Measurements from ENCODE around the gene DCTN3. TPM values are rescaled to one million over a fixed set of nuclear protein-coding genes. Genes with fewer than 3 reads are reported as not detected.
A peak's percentile ranks its signal among the peaks of the same experiment; 100 is the strongest.

DCTN3 gene
- total RNA-seq, 4 donors from 2014 or later: 41.6 to 78.9 (median 54.0) TPM

DNA sequence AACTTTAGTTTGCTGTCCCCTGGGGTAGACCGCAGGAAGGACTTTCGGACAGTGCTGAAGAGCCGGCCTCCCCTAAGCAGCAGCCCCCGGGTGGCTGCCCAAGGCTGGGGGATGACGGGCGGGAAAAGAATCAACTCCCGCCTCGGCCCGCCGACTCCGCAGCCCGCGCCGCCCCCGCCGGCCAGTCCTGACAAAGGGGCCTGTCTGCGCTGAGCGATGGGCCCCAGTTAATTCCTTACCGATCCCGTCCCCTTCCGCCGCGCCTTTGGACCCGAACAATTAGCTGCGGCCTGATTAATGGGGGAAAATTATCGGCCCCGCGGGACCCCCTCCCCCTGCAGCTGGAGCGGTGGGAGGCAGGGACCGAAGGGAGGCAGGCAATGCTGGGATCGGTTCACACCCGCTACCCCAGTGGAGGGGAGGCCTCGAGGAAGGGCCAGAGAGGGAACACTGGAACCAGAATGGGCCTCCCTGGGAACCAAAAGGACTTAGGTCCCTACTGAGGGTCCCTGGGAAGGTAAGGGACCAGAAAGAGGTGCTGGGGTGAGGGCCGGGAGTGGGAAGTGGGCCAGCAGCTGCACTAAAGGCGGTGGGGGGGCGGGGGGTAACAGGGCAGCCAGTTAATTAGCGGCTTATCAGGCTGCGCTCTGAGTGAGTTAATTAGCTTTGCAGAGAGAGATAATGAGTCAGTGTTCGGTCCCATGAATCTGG is 4.3 kb upstream of the DCTN3 start:
- DNase-seq: no peak
- H3K27ac ChIP-seq: no peak overlapping the region
- in situ Hi-C loops (cut with MboI; ENCODE audit: low pct_ligation_motif_present in 1 of 4, low pct_unique_long_range_greater_than_20kb in 1 of 4, low sequenced_read_pairs in 3 of 4) (no loop called here), intact Hi-C loops (cut with DNase I; ENCODE audit: low total_unique reads) (no loop called here)
- WGBS, 2 donors (ENCODE audit: low coverage in 1 of 2): 32 to 33% methylated on average over 4 to 39 of the region's 39 CpGs
- H3K27me3 ChIP-seq: peaks cover 80% of the 10 kb centered on the region
- no peaks in the 10 kb centered on the region for H3K9me3 ChIP-seq
- H3K36me3 ChIP-seq: no peaks in the 10 kb centered on the region
- H3K4me1 ChIP-seq: peaks cover 8 to 24% (median 16%) of the 10 kb centered on the region in 4 donors
- no peak for TF ChIP-seq POLR2A (IDR thresholded peaks at IDR 0.05)
- TF ChIP-seq POLR2AphosphoS5 (IDR thresholded peaks at IDR 0.05): no peak
- TF ChIP-seq, protein P1, sequence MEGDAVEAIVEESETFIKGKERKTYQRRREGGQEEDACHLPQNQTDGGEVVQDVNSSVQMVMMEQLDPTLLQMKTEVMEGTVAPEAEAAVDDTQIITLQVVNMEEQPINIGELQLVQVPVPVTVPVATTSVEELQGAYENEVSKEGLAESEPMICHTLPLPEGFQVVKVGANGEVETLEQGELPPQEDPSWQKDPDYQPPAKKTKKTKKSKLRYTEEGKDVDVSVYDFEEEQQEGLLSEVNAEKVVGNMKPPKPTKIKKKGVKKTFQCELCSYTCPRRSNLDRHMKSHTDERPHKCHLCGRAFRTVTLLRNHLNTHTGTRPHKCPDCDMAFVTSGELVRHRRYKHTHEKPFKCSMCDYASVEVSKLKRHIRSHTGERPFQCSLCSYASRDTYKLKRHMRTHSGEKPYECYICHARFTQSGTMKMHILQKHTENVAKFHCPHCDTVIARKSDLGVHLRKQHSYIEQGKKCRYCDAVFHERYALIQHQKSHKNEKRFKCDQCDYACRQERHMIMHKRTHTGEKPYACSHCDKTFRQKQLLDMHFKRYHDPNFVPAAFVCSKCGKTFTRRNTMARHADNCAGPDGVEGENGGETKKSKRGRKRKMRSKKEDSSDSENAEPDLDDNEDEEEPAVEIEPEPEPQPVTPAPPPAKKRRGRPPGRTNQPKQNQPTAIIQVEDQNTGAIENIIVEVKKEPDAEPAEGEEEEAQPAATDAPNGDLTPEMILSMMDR (IDR thresholded peaks at IDR 0.05): no peak
- TF ChIP-seq EP300 (IDR thresholded peaks at IDR 0.05; ENCODE audit: low read depth): no peak
- no peak overlapping the region for H3K4me3 ChIP-seq

DNA sequence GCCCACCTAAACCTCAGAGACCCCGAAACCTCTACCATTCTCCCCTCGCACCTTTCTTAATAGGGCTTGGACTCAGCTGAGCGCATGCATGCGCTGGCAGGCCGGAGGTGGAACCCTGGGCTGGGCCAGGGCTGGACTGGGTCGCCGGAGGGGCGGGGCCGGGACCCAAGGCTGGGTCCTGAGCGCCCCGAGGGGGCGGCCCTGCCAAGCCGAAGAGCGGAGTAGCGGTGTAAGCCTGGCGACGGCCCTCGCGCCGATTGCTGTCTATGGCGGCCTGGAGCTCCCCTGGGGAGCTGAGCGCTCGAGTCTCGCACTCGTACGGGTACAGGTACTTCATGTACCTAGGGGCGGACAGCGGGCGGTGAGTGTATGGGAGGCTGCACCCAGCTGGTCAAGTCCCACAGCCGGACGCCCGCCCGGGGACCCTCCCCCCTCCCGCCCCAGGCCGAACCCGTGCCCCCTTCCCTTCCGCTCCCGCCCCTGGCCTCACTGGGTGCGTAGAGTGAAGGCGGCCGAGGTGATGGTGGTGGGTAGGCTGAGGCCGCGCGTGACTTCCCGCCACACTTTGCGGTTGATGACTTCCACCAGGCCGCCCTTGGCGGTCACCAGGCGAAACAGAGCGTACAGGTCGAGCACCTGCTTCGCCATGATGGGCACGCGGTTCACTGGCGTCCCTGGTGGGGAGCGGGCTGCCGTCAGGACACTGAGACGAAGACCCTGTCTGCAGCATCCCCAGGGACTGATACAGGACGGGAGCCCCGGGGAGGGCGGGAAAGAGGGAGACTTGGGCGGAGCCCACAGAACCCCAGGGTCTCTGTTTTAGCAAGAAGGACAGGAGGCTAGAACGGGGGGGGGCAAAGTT is 3.3 kb upstream of the DCTN3 start:
- TF ChIP-seq POLR2AphosphoS5 (IDR thresholded peaks at IDR 0.05): no peak
- TF ChIP-seq EP300 (IDR thresholded peaks at IDR 0.05; ENCODE audit: low read depth): no peak
- TF ChIP-seq, protein P1 (IDR thresholded peaks at IDR 0.05): no peak
- TF ChIP-seq POLR2A (IDR thresholded peaks at IDR 0.05): no peak
- Histone ChIP-seq H3K27me3 (peaks cover 70% of the 10 kb centered on the region), H3K4me3 (no peak overlapping the region), H3K27ac (no peak overlapping the region), H3K36me3 (no peaks in the 10 kb centered on the region), H3K9me3 (no peaks in the 10 kb centered on the region), H3K4me1 (peaks cover 4 to 22% (median 17%) of the 10 kb centered on the region in 4 donors)
- no peak for DNase-seq
- 27% methylated on average over 43 of the region's 63 CpGs; no CpG with 5 or more reads in 1 of the 2 donors for WGBS, 2 donors (ENCODE audit: low coverage in 1 of 2)
- in situ Hi-C loops (cut with MboI; ENCODE audit: low pct_ligation_motif_present in 1 of 4, low pct_unique_long_range_greater_than_20kb in 1 of 4, low sequenced_read_pairs in 3 of 4) (no loop called here), intact Hi-C loops (cut with DNase I; ENCODE audit: low total_unique reads) (no loop called here)

DNA sequence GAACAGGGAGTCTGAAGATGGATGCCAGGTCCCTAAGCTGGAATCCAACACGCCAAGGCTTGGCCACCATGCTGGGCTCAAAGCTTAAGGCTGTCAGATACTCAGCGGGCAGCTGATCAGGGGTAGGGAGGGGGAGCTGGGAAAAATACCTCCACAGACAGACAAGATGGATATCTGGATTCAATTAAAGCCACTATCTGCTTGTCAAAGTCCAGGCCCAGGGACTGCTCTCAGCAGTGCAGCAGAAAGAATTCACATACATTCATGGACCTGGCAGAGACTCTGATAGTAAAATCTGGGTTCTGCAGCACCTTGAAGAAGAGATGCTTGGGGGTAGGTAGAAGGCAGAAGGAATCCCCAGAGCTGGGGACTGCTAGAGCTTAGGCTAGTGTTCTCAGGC is 5.2 kb downstream of the DCTN3 start:
- 84 to 90% methylated on average over 2 of the region's 2 CpGs for whole genome bisulfite sequencing, 2 donors (ENCODE audit: low coverage in 1 of 2)
- Histone ChIP-seq H3K9me3 (no peaks in the 10 kb centered on the region), H3K27ac (no peak overlapping the region), H3K4me3 (no peak overlapping the region), H3K36me3 (peaks cover 0 to 19% (median 8%) of the 10 kb centered on the region in 4 donors), H3K4me1 (peaks cover 3 to 34% (median 27%) of the 10 kb centered on the region in 4 donors), H3K27me3 (no peaks in the 10 kb centered on the region)
- TF ChIP-seq POLR2AphosphoS5 (IDR thresholded peaks at IDR 0.05) (no peak), EP300 (IDR thresholded peaks at IDR 0.05; ENCODE audit: low read depth) (no peak), POLR2A (IDR thresholded peaks at IDR 0.05) (no peak)
- TF ChIP-seq, protein P1 (IDR thresholded peaks at IDR 0.05): no peak
- no peak for DNase-seq
- intact Hi-C loops (cut with DNase I; ENCODE audit: low total_unique reads) (no loop called here), in situ Hi-C loops (cut with MboI; ENCODE audit: low pct_ligation_motif_present in 1 of 4, low pct_unique_long_range_greater_than_20kb in 1 of 4, low sequenced_read_pairs in 3 of 4) (no loop called here)

- Histone ChIP-seq H3K9me3 (no peaks in the 10 kb centered on the region), H3K4me3 (peak overlapping the region; percentile 26 to 86 (median 54)), H3K27ac (peak overlapping the region; percentile 84 to 93 (median 88)), H3K4me1 (peaks cover 3 to 23% (median 17%) of the 10 kb centered on the region in 4 donors), H3K36me3 (peaks cover 0 to 14% (median 6%) of the 10 kb centered on the region in 4 donors), H3K27me3 (no peaks in the 10 kb centered on the region)
- no peak for TF ChIP-seq EP300 (IDR thresholded peaks at IDR 0.05; ENCODE audit: low read depth)
- TF ChIP-seq, protein P1 (IDR thresholded peaks at IDR 0.05): peak; percentile 80 to 89 (median 84)
- TF ChIP-seq POLR2A (IDR thresholded peaks at IDR 0.05): no peak
- TF ChIP-seq POLR2AphosphoS5 (IDR thresholded peaks at IDR 0.05): no peak
- in situ Hi-C loops (cut with MboI; ENCODE audit: low pct_ligation_motif_present in 1 of 4, low pct_unique_long_range_greater_than_20kb in 1 of 4, low sequenced_read_pairs in 3 of 4) (no loop called here), intact Hi-C loops (cut with DNase I; ENCODE audit: low total_unique reads) (no loop called here)
- 1% methylated on average over 15 of the region's 15 CpGs; no CpG with 5 or more reads in 1 of the 2 donors for WGBS, 2 donors (ENCODE audit: low coverage in 1 of 2)
- DNase-seq: peak; percentile 81
Observed at GRCh38 chr9:34612788-34613390, 7.4 kb downstream of the DCTN3 start.

All from transverse colon (tissue), 4 donors.